PC-3 (cell line): ENCODE data around the gene USP54. TPM values are rescaled to one million over a fixed set of nuclear protein-coding genes. Genes with fewer than 3 reads are reported as not detected.

Experiments used
- ATAC-seq: fragments of 200-7000 bp; cut with Tn5 transposase; 2 replicates; pipeline ENCODE4 v1.9.1; 2020; ENCODE audit warnings: mild to moderate bottlenecking, moderate library complexity
- BruUV-seq: library from RNA; stranded (reverse); fragments of 400-500 nt; replicated peaks from 2 replicates; lab custom pipeline; 2021; lab: Mats Ljungman, UMichigan
- CTCF ChIA-PET: fragments of 300-600 bp; sonication (Branson Sonifier 250); formaldehyde crosslinking; loops from one replicate; lab custom pipeline; 2022; ENCODE audit warnings: antibody characterized with exemption; lab: Charles Lee
- POLR2A ChIA-PET: fragments of 300-600 bp; sonication (Branson Sonifier 250); formaldehyde crosslinking; loops from one replicate; lab custom pipeline; 2022; ENCODE audit warnings: antibody characterized with exemption; ENCODE audit not compliant: unreplicated experiment; lab: Charles Lee
- DNase-seq: peaks from one replicate; pipeline ENCODE4 v3.0.0-alpha.2; 2015
- H2AFZ ChIP-seq: fragments of 300-600 bp; sonication (generic); 2 replicates; pipeline ENCODE4 v1.6.0; 2016; ENCODE audit warnings: antibody characterized with exemption, low read length
- H3F3A ChIP-seq: fragments of 300-600 bp; sonication (generic); one replicate; pipeline ENCODE4 v1.6.0; 2017; ENCODE audit warnings: antibody characterized with exemption, low read length, control low read depth, mild to moderate bottlenecking; ENCODE audit not compliant: unreplicated experiment
- H3K27ac ChIP-seq: fragments of 300-600 bp; sonication (generic); 2 replicates; pipeline ENCODE4 v1.5.1; 2016; ENCODE audit warnings: mild to moderate bottlenecking, low read length
- H3K27me3 ChIP-seq: fragments of 300-600 bp; sonication (generic); 2 replicates; pipeline ENCODE4 v1.6.1; 2016; ENCODE audit warnings: low read length, mixed read lengths
- H3K36me3 ChIP-seq: fragments of 300-600 bp; sonication (generic); 2 replicates; pipeline ENCODE4 v1.6.1; 2016; ENCODE audit warnings: low read depth, mixed run types, low read length, mixed read lengths
- H3K4me1 ChIP-seq: fragments of 300-600 bp; sonication (generic); 2 replicates; pipeline ENCODE4 v1.5.1; 2016; ENCODE audit warnings: low read length; ENCODE audit not compliant: insufficient read depth
- H3K4me2 ChIP-seq: fragments of 300-600 bp; sonication (generic); 2 replicates; pipeline ENCODE4 v1.6.0; 2016; ENCODE audit warnings: low read length
- H3K4me3 ChIP-seq: fragments of 300-600 bp; sonication (generic); 2 replicates; pipeline ENCODE4 v1.5.1; 2016; ENCODE audit warnings: mild to moderate bottlenecking, low read length, mixed read lengths
- H3K79me2 ChIP-seq: fragments of 300-600 bp; sonication (generic); 2 replicates; pipeline ENCODE4 v1.6.1; 2017; ENCODE audit warnings: low read length, mixed read lengths
- H3K9ac ChIP-seq: fragments of 300-600 bp; sonication (generic); 2 replicates; pipeline ENCODE4 v1.6.0; 2016; ENCODE audit warnings: mild to moderate bottlenecking, low read length
- H3K9me2 ChIP-seq: fragments of 300-600 bp; sonication (generic); replicated peaks from 2 replicates; pipeline ENCODE4 v1.6.1; 2016; ENCODE audit warnings: mixed run types, low read length, mixed read lengths
- H3K9me3 ChIP-seq: fragments of 300-600 bp; sonication (generic); 2 replicates; pipeline ENCODE4 v1.6.1; 2016; ENCODE audit warnings: low read length, mixed read lengths
- H4K20me1 ChIP-seq: fragments of 300-600 bp; sonication (generic); 2 replicates; pipeline ENCODE4 v1.6.1; 2016; ENCODE audit warnings: low read length, mixed read lengths
- EZH2 ChIP-seq: fragments of 300-600 bp; sonication (generic); IDR thresholded peaks from one replicate; pipeline ENCODE4 v1.6.1; 2017; ENCODE audit warnings: antibody characterized with exemption, mild to moderate bottlenecking, low read length; ENCODE audit not compliant: unreplicated experiment
- EZH2phosphoT487 ChIP-seq: fragments of 300-600 bp; sonication (generic); IDR thresholded peaks from 2 replicates; pipeline ENCODE4 v1.6.1; 2018; ENCODE audit warnings: mild to moderate bottlenecking, antibody characterized with exemption, low read length, borderline replicate concordance
- intact Hi-C: fragments of 100-400 bp; cut with micrococcal nuclease; formaldehyde crosslinking; loops from 2 replicates; pipeline ENCODE4 v1.9.0; 2023
- total RNA-seq: library from RNA; depleted of rRNA; stranded (reverse); fragments of >200 nt; gene quantifications from 2 replicates; pipeline ENCODE4 v1.2.3, GENCODE V29; 2014
- TF ChIP-seq, protein P1 (sequence below): fragments of 300-600 bp; sonication (generic); conservative IDR thresholded peaks from 2 replicates; pipeline ENCODE4 v1.5.1; 2017; ENCODE audit warnings: antibody characterized with exemption, low read depth, mild to moderate bottlenecking, low read length

The USP54 gene
- total RNA-seq, 1 experiment from 2014 or later, result 43.7 TPM

DNA sequence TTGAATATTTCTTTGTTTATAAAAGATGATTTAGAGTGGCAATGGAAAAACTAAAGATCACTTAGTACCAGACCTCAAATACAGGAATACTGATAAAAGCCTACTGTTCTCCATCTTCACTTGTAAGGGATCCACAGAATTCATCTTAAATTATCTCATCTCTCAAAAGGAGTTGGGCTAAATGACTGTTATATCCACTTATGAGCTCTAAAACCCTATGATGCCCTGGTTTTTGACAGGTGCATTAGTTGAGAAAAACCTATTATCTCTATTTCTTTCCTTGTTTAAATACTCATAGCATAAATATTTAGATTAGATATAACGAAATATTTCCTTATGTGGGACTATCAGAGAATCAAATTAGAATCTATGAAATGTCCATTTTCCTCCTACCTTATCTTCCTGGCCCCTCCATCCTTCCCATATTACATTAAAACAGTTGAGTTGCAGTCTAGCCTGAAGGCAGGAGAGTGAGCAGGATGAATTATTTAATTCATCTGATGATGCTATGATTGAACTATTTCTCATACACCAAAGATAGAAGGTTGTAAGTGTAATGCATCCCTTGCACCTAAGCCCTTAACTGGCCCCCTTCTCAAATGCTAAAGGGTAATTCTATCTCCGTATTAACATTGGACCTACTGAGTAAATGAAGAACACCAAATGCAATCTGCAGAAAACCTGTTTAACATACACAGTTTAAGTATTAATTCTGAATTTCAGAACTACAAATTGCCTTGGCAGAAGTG, 125.0 kb downstream of the USP54 start:
- Histone ChIP-seq H3K9ac (no peak overlapping the region), H3K4me1 (no peaks in the 10 kb centered on the region), H3F3A (no peaks in the 10 kb centered on the region), H2AFZ (no peak overlapping the region), H3K79me2 (no peaks in the 10 kb centered on the region), H3K9me2 (no peaks in the 10 kb centered on the region), H3K4me3 (no peak overlapping the region), H3K4me2 (no peak overlapping the region), H3K9me3 (no peaks in the 10 kb centered on the region), H3K27me3 (no peaks in the 10 kb centered on the region), H3K36me3 (peaks cover 33% of the 10 kb centered on the region; the same call in 1 of the 2 replicates), H4K20me1 (no peaks in the 10 kb centered on the region), H3K27ac (no peak overlapping the region)
- TF ChIP-seq EZH2phosphoT487 (no peak), EZH2 (no peak)
- TF ChIP-seq, protein P1, sequence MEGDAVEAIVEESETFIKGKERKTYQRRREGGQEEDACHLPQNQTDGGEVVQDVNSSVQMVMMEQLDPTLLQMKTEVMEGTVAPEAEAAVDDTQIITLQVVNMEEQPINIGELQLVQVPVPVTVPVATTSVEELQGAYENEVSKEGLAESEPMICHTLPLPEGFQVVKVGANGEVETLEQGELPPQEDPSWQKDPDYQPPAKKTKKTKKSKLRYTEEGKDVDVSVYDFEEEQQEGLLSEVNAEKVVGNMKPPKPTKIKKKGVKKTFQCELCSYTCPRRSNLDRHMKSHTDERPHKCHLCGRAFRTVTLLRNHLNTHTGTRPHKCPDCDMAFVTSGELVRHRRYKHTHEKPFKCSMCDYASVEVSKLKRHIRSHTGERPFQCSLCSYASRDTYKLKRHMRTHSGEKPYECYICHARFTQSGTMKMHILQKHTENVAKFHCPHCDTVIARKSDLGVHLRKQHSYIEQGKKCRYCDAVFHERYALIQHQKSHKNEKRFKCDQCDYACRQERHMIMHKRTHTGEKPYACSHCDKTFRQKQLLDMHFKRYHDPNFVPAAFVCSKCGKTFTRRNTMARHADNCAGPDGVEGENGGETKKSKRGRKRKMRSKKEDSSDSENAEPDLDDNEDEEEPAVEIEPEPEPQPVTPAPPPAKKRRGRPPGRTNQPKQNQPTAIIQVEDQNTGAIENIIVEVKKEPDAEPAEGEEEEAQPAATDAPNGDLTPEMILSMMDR, result no peak
- intact Hi-C loops, result no loop called here
- POLR2A ChIA-PET, result no interaction called here
- CTCF ChIA-PET, result no interaction called here
- ATAC-seq (no peak), DNase-seq (no peak)
- BruUV-seq, result no TSS peak

DNA sequence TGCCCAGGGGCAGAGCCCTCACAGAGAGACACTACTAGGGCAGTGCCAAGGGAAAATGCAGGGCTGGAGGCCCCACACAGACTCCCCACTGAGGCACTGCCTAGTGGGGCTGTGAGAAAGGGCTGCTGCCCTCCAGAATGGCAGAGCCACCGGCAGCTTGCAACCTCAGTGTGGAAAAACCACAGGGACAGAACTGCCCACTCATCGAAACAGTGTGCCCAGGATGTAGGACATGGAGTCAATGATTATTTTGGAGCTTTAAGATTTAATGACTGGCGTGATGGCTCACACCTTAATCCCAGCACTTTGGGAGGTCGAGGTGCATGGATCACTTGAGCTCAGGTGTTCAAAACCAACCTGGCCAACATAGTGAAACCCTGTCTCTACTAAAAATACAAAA, 130.2 kb downstream of the USP54 start:
- POLR2A ChIA-PET, result no interaction called here
- no peaks in the 10 kb centered on the region for H3F3A ChIP-seq

More for the DNA sequence above, 130.2 kb downstream of the USP54 start:
- intact Hi-C loops, result no loop called here
- peaks cover 8% of the 10 kb centered on the region; the same call in 1 of the 2 replicates for H3K36me3 ChIP-seq
- no peaks in the 10 kb centered on the region for H3K27me3 ChIP-seq
- H3K79me2 ChIP-seq, result no peaks in the 10 kb centered on the region
- H3K4me3 ChIP-seq, result no peak overlapping the region
- H3K9ac ChIP-seq, result no peak overlapping the region
- H3K9me2 ChIP-seq, result no peaks in the 10 kb centered on the region
- CTCF ChIA-PET, result no interaction called here
- H4K20me1 ChIP-seq, result no peaks in the 10 kb centered on the region
- BruUV-seq, result no TSS peak
- H3K9me3 ChIP-seq, result no peaks in the 10 kb centered on the region
- ATAC-seq, result no peak
- H3K4me2 ChIP-seq, result no peak overlapping the region
- H2AFZ ChIP-seq, result no peak overlapping the region
- TF ChIP-seq, protein P1, result no peak
- no peak for TF ChIP-seq EZH2
- TF ChIP-seq EZH2phosphoT487, result no peak
- no peak overlapping the region for H3K27ac ChIP-seq
- H3K4me1 ChIP-seq, result no peaks in the 10 kb centered on the region
- DNase-seq, result no peak
